Natural killer cell treated with Interleukin-12 subunit alpha and Interleukin-12 subunit beta and Interleukin-15 and Interleukin-18, amount 100 ng/mL, for 72 hours (primary cell): ENCODE results near the gene CAPN15. TPM values are rescaled to one million over a fixed set of nuclear protein-coding genes. Genes with fewer than 3 reads are reported as not detected.
A peak's percentile ranks its signal among the peaks of the same experiment; 100 is the strongest.

ENCODE experiments used
- ATAC-seq, 2 donors: fragments of 150-1000 bp; cut with Tn5 transposase in 1 of 2; sonication (Bioruptor Pico), chemical (Tn5 transposase) in 1 of 2; 2 replicates each; pipeline ENCODE4 v1.10.0; 2021
- DNase-seq: peaks from one replicate; pipeline ENCODE4 v3.0.0; 2022; ENCODE audit warnings: low spot score
- H3K27ac Mint-ChIP-seq, 2 donors: 1 replicate in 1 of 2; 2 replicates in 1 of 2; pipeline ENCODE4 v1.8.0; 2022; ENCODE audit warnings: mixed read lengths in 2 of 2, mild to moderate bottlenecking in 1 of 2, moderate library complexity in 1 of 2
- H3K27me3 Mint-ChIP-seq, 2 donors: 1 replicate in 1 of 2; 2 replicates in 1 of 2; pipeline ENCODE4 v1.8.0; 2022; ENCODE audit warnings: mixed read lengths in 2 of 2
- H3K36me3 Mint-ChIP-seq: one replicate; pipeline ENCODE4 v1.8.0; 2022; ENCODE audit warnings: mixed read lengths
- H3K4me1 Mint-ChIP-seq, 2 donors: 1 replicate in 1 of 2; 2 replicates in 1 of 2; pipeline ENCODE4 v1.8.0; 2022; ENCODE audit warnings: low read depth in 2 of 2, mixed read lengths in 2 of 2, mild to moderate bottlenecking in 1 of 2
- H3K4me3 Mint-ChIP-seq: one replicate; pipeline ENCODE4 v1.8.0; 2022; ENCODE audit warnings: mixed read lengths
- H3K9me3 Mint-ChIP-seq: 2 replicates; pipeline ENCODE4 v1.8.0; 2022; ENCODE audit warnings: mixed read lengths
- total RNA-seq, 2 donors: library from RNA; stranded (reverse); gene quantifications; one replicate each; pipeline ENCODE4 v1.2.3, GENCODE V29; 2022

The CAPN15 gene
- total RNA-seq, 2 donors from 2014 or later: 139 to 201 TPM

GRCh38 chr16:561957-562938 lies 34.7 kb downstream of the CAPN15 start:
- DNase-seq (no peak), ATAC-seq (no peak)
- Mint-ChIP-seq H3K4me3 (no peak overlapping the region), H3K9me3 (no peaks in the 10 kb centered on the region), H3K27me3 (peaks cover 0 to 3% of the 10 kb centered on the region in 2 donors), H3K4me1 (peaks cover 0 to 3% of the 10 kb centered on the region in 2 donors), H3K36me3 (no peaks in the 10 kb centered on the region), H3K27ac (no peak overlapping the region)

GRCh38 chr16:563072-563644 lies 35.6 kb downstream of the CAPN15 start:
- Mint-ChIP-seq H3K27ac (no peak overlapping the region), H3K36me3 (no peaks in the 10 kb centered on the region), H3K4me3 (no peak overlapping the region), H3K27me3 (peaks cover 0 to 3% of the 10 kb centered on the region in 2 donors), H3K9me3 (no peaks in the 10 kb centered on the region), H3K4me1 (peaks cover 0 to 3% of the 10 kb centered on the region in 2 donors)
- DNase-seq: no peak
- ATAC-seq: no peak

GRCh38 chr16:564690-565418 lies 37.3 kb downstream of the CAPN15 start:
- Mint-ChIP-seq H3K9me3 (no peaks in the 10 kb centered on the region), H3K27me3 (no peaks in the 10 kb centered on the region), H3K36me3 (no peaks in the 10 kb centered on the region), H3K4me1 (peaks cover 7% of the 10 kb centered on the region in 2 donors), H3K27ac (no peak overlapping the region), H3K4me3 (no peak overlapping the region)
- DNase-seq (no peak), ATAC-seq (no peak)

- H3K4me3 Mint-ChIP-seq: no peak overlapping the region
- H3K27me3 Mint-ChIP-seq: no peaks in the 10 kb centered on the region
- DNase-seq (no peak), ATAC-seq (no peak)
- no peak overlapping the region for H3K27ac Mint-ChIP-seq
- no peaks in the 10 kb centered on the region for H3K36me3 Mint-ChIP-seq
- no peaks in the 10 kb centered on the region for H3K9me3 Mint-ChIP-seq
- H3K4me1 Mint-ChIP-seq: peaks cover 7 to 9% of the 10 kb centered on the region in 2 donors
Observed at GRCh38 chr16:565419-566330, 38.2 kb downstream of the CAPN15 start.

- ATAC-seq (no peak), DNase-seq (no peak)
- Mint-ChIP-seq H3K4me3 (peak within 1 kb of the TSS; percentile 17), H3K9me3 (no peaks in the 10 kb centered on the region), H3K27ac (no peak within 1 kb of the TSS), H3K36me3 (no peaks in the 10 kb centered on the region), H3K27me3 (no peaks in the 10 kb centered on the region), H3K4me1 (peaks cover 18 to 19% of the 10 kb centered on the region in 2 donors)
Observed at GRCh38 chr16:566475-567372, 39.2 kb downstream of the CAPN15 start, which contains the start of gene NHLRC4. TSS of gene NHLRC4 (plus strand) at chr16:567005. CDS start at chr16:568048, 1,043 bp downstream.

- Mint-ChIP-seq H3K27ac (no peak overlapping the region), H3K4me3 (peak overlapping the region; percentile 17), H3K27me3 (no peaks in the 10 kb centered on the region), H3K9me3 (no peaks in the 10 kb centered on the region), H3K36me3 (no peaks in the 10 kb centered on the region), H3K4me1 (peaks cover 21 to 22% of the 10 kb centered on the region in 2 donors)
- no peak for DNase-seq
- no peak for ATAC-seq
Observed at GRCh38 chr16:567373-568256, 40.1 kb downstream of the CAPN15 start.

- no peaks in the 10 kb centered on the region for H3K36me3 Mint-ChIP-seq
- H3K4me3 Mint-ChIP-seq: peak overlapping the region; percentile 81
- peaks cover 21 to 22% of the 10 kb centered on the region in 2 donors for H3K4me1 Mint-ChIP-seq
- peak overlapping the region; percentile 74 to 88 for H3K27ac Mint-ChIP-seq
- no peak for ATAC-seq
- H3K27me3 Mint-ChIP-seq: no peaks in the 10 kb centered on the region
- H3K9me3 Mint-ChIP-seq: no peaks in the 10 kb centered on the region
- DNase-seq: no peak
Observed at GRCh38 chr16:568401-569258, 41.1 kb downstream of the CAPN15 start.

GRCh38 chr16:569445-570254 lies 42.1 kb downstream of the CAPN15 start, which contains the start of gene PIGQ:
TSS of gene PIGQ (plus strand) at chr16:569968. CDS start at chr16:574075, 4,107 bp downstream.
- no peaks in the 10 kb centered on the region for H3K36me3 Mint-ChIP-seq
- no peaks in the 10 kb centered on the region for H3K27me3 Mint-ChIP-seq
- DNase-seq (peak; percentile 74), ATAC-seq (peak; percentile 86 to 90)
- H3K4me1 Mint-ChIP-seq: peaks cover 21 to 22% of the 10 kb centered on the region in 2 donors
- H3K4me3 Mint-ChIP-seq: peak within 1 kb of the TSS; percentile 81
- peak within 1 kb of the TSS; percentile 74 to 88 for H3K27ac Mint-ChIP-seq
- H3K9me3 Mint-ChIP-seq: no peaks in the 10 kb centered on the region

- Mint-ChIP-seq H3K36me3 (no peaks in the 10 kb centered on the region), H3K4me3 (no peak overlapping the region), H3K9me3 (no peaks in the 10 kb centered on the region), H3K27ac (no peak overlapping the region), H3K27me3 (no peaks in the 10 kb centered on the region), H3K4me1 (peaks cover 21 to 22% of the 10 kb centered on the region in 2 donors)
- DNase-seq (no peak), ATAC-seq (no peak)
Observed at GRCh38 chr16:572865-573650, 45.5 kb downstream of the CAPN15 start.
